Stomach (tissue), 9 donors: ENCODE results near the gene NAALADL2. TPM values are rescaled to one million over a fixed set of nuclear protein-coding genes. Genes with fewer than 3 reads are reported as not detected.
A peak's percentile ranks its signal among the peaks of the same experiment; 100 is the strongest.

Experiments used
- DNase-seq, 2 donors: peaks; one replicate each; pipeline versions ENCODE4 v3.0.0 to v3.0.0-alpha.2; 2013 to 2019
- H3K27ac ChIP-seq, 5 donors: fragments of 200-600 bp in 4 of 5; sonication (generic) in 4 of 5; one replicate each; pipeline ENCODE4 v1.5.1; 2013 to 2019; ENCODE audit warnings: mild to moderate bottlenecking in 1 of 5, moderate library complexity in 1 of 5
- H3K27me3 ChIP-seq, 3 donors: fragments of 200-600 bp; sonication (generic); one replicate each; pipeline ENCODE4 v1.5.1; 2017 to 2019; ENCODE audit warnings: mixed run types in 1 of 3
- H3K36me3 ChIP-seq, 4 donors: fragments of 200-600 bp; sonication (generic); 1 replicate in 3 of 4; 2 replicates in 1 of 4; pipeline ENCODE4 v1.5.1; 2016 to 2019
- H3K4me1 ChIP-seq, 4 donors: fragments of 200-600 bp; sonication (generic); one replicate each; pipeline ENCODE4 v1.5.1; 2016 to 2019
- H3K4me3 ChIP-seq, 4 donors: fragments of 200-600 bp; sonication (generic) in 3 of 4; one replicate each; pipeline ENCODE4 v1.5.1; 2016 to 2019; ENCODE audit warnings: mild to moderate bottlenecking in 1 of 4
- H3K9me3 ChIP-seq, 4 donors: fragments of 200-600 bp; sonication (generic); one replicate each; pipeline ENCODE4 v1.5.1; 2016 to 2019
- EP300 ChIP-seq: sonication (generic); formaldehyde crosslinking; IDR thresholded peaks from one replicate; pipeline ENCODE4 v1.6.1; 2017; ENCODE audit warnings: antibody characterized with exemption
- POLR2A ChIP-seq, 4 donors: fragments of 450-650 bp; IDR thresholded peaks; one replicate each; pipeline ENCODE4 v1.6.1; 2016; ENCODE audit warnings: antibody characterized with exemption in 4 of 4, control low read depth in 2 of 4, mild to moderate bottlenecking in 1 of 4, moderate library complexity in 1 of 4
- POLR2AphosphoS5 ChIP-seq, 3 donors: sonication (generic); formaldehyde crosslinking; IDR thresholded peaks; one replicate each; pipeline ENCODE4 v1.6.1; 2016; ENCODE audit warnings: antibody characterized with exemption in 3 of 3
- WGBS, 5 donors: extraction: QIAGEN DNeasy Blood & Tissue Kit in 3 of 5; methylation state at CpG; one replicate each; pipeline versions ENCODE4 v1.1.5 to v1.1.7; 2013 to 2018; 5-methylcytosine and 5-hydroxymethylcytosine counted together
- intact Hi-C: fragments of 100-400 bp; cut with DNase I; formaldehyde crosslinking; loops from one replicate; pipeline ENCODE4 v1.15.1; 2023; ENCODE audit warnings: low total_unique reads
- polyA plus RNA-seq, 3 donors: library from polyadenylated mRNA; stranded (reverse); fragments of 200-250 nt; gene quantifications; one replicate each; pipeline ENCODE4 v1.2.3, GENCODE V29; 2013
- total RNA-seq, 5 donors: library from RNA; depleted of rRNA; stranded (reverse); fragments of >200 nt; gene quantifications; one replicate each; pipeline versions ENCODE4 v1.1.0 to v1.2.3, GENCODE V29; 2014 to 2016
- TF ChIP-seq, protein P1 (sequence below), 7 experiments: fragments of 450-650 bp in 4 of 7; fragments of 200-600 bp in 3 of 7; sonication (generic) in 3 of 7; IDR thresholded peaks; one replicate each; pipeline ENCODE4 v1.5.1; 2016 to 2019; ENCODE audit warnings: antibody characterized with exemption in 7 of 7, control low read depth in 2 of 7, mild to moderate bottlenecking in 1 of 7
- donor health status: healthy with polysubstance abuse.
- donor health status: Bipolar disorder and iron deficiency.
- donor health status: healthy.

The NAALADL2 gene
- total and polyA plus RNA-seq, 8 donors, result 0.58 to 43.7 (median 5.4) TPM

GRCh38 chr3:175279911-175280310 is 420.8 kb downstream of the NAALADL2 start:
- H3K4me3 ChIP-seq, result no peak overlapping the region
- intact Hi-C loops, result no loop called here
- H3K36me3 ChIP-seq, result no peaks in the 10 kb centered on the region
- WGBS, 5 donors, result 50 to 79% (median 70%) methylated on average over 1 of the region's 1 CpG
- DNase-seq, result no peak
- no peak for TF ChIP-seq POLR2AphosphoS5 (IDR thresholded peaks at IDR 0.05)
- TF ChIP-seq, protein P1, sequence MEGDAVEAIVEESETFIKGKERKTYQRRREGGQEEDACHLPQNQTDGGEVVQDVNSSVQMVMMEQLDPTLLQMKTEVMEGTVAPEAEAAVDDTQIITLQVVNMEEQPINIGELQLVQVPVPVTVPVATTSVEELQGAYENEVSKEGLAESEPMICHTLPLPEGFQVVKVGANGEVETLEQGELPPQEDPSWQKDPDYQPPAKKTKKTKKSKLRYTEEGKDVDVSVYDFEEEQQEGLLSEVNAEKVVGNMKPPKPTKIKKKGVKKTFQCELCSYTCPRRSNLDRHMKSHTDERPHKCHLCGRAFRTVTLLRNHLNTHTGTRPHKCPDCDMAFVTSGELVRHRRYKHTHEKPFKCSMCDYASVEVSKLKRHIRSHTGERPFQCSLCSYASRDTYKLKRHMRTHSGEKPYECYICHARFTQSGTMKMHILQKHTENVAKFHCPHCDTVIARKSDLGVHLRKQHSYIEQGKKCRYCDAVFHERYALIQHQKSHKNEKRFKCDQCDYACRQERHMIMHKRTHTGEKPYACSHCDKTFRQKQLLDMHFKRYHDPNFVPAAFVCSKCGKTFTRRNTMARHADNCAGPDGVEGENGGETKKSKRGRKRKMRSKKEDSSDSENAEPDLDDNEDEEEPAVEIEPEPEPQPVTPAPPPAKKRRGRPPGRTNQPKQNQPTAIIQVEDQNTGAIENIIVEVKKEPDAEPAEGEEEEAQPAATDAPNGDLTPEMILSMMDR (IDR thresholded peaks at IDR 0.05), result no peak
- no peaks in the 10 kb centered on the region for H3K27me3 ChIP-seq
- peaks cover 0 to 8% (median 0%) of the 10 kb centered on the region in 4 donors for H3K4me1 ChIP-seq
- H3K9me3 ChIP-seq, result no peaks in the 10 kb centered on the region
- H3K27ac ChIP-seq, result no peak overlapping the region

DNA sequence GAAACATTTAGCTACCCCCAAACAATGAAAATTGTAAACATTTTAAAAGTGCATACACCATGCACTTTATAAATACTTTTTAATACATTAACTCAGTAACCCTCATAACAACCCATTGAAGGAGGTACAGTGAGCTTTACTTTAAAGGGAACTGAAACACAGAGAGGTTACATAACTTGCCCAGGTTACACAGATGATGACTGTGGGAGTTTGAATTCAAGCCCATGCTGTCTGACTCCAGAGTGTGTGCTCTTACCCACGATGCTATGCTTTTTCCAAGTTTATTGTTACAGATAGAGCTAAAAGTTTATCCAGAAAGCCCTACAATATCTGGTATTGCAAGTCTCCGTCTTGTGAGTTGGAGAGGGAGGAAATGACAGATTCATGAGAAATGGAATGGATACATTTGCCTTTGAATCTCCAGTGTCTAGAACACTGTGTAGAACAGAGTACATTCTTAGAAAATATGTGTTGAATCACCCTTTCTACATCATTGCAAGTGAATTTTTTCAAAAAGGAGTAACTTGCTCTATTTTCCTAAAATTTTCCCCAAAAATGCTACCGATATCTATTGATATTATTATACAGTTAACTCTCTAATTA is 428.3 kb downstream of the NAALADL2 start:
- DNase-seq, result no peak
- 83 to 88% (median 85%) methylated on average over 3 of the region's 3 CpGs for WGBS, 5 donors
- Histone ChIP-seq H3K9me3 (no peaks in the 10 kb centered on the region), H3K36me3 (no peaks in the 10 kb centered on the region), H3K27me3 (no peaks in the 10 kb centered on the region), H3K4me3 (no peak overlapping the region), H3K4me1 (no peaks in the 10 kb centered on the region), H3K27ac (no peak overlapping the region)
- no peak for TF ChIP-seq EP300
- no peak for TF ChIP-seq POLR2A (IDR thresholded peaks at IDR 0.05)
- TF ChIP-seq, protein P1 (IDR thresholded peaks at IDR 0.05), result no peak
- no peak for TF ChIP-seq POLR2AphosphoS5 (IDR thresholded peaks at IDR 0.05)
- intact Hi-C loops, result no loop called here

DNA sequence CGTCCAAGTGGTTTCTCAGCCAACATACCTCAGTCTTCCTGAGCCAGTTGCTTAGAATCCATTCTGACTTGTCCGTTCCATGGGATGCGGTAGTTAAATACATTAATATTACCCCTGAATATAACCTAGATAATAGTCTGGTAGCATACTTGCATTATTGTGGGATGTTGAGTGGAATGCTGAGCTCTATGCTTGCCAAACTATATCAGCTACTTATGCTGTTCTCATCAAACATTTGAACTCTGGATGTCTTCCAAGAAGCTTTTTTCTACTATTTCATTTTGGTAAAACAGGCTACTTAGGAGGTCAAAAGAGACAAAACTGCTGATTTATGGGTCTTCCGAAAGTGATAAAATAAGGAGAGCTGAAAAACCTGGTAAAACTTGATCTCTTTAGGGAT is 429.5 kb downstream of the NAALADL2 start:
- H3K4me3 ChIP-seq, result no peak overlapping the region
- intact Hi-C loops, result no loop called here
- no peak for TF ChIP-seq POLR2A (IDR thresholded peaks at IDR 0.05)
- TF ChIP-seq, protein P1 (IDR thresholded peaks at IDR 0.05), result no peak
- no peak for TF ChIP-seq POLR2AphosphoS5 (IDR thresholded peaks at IDR 0.05)
- no peak for TF ChIP-seq EP300
- H3K27me3 ChIP-seq, result no peaks in the 10 kb centered on the region
- H3K36me3 ChIP-seq, result no peaks in the 10 kb centered on the region
- H3K9me3 ChIP-seq, result no peaks in the 10 kb centered on the region
- WGBS, 5 donors, result 91 to 93% (median 91%) methylated on average over 4 of the region's 4 CpGs
- no peak overlapping the region for H3K27ac ChIP-seq
- DNase-seq, result peak in 1 of 2 donors; percentile 29
- no peaks in the 10 kb centered on the region for H3K4me1 ChIP-seq

- WGBS, 5 donors, result 44 to 87% (median 63%) methylated on average over 2 of the region's 2 CpGs
- Histone ChIP-seq H3K36me3 (no peaks in the 10 kb centered on the region), H3K27me3 (no peaks in the 10 kb centered on the region), H3K4me3 (no peak overlapping the region), H3K9me3 (no peaks in the 10 kb centered on the region), H3K27ac (no peak overlapping the region), H3K4me1 (no peaks in the 10 kb centered on the region)
- TF ChIP-seq POLR2A (IDR thresholded peaks at IDR 0.05) (no peak), POLR2AphosphoS5 (IDR thresholded peaks at IDR 0.05) (no peak), EP300 (no peak)
- TF ChIP-seq, protein P1 (IDR thresholded peaks at IDR 0.05), result no peak
- intact Hi-C loops, result no loop called here
- DNase-seq, result no peak
Observed at GRCh38 chr3:175294793-175295192, 435.7 kb downstream of the NAALADL2 start.
